Suprapubic skin (tissue), 4 donors: ENCODE results near the gene RAB8A.

Experiments used
- EP300 ChIP-seq: sonication (generic); formaldehyde crosslinking; IDR thresholded peaks from one replicate; pipeline ENCODE4 v1.6.1; 2017; ENCODE audit warnings: antibody characterized with exemption
- POLR2AphosphoS5 ChIP-seq, 3 donors: sonication (generic); formaldehyde crosslinking; IDR thresholded peaks; one replicate each; pipeline ENCODE4 v1.6.1; 2017; ENCODE audit warnings: antibody characterized with exemption in 3 of 3
- TF ChIP-seq, protein P1 (sequence below), 2 donors: fragments of 200-600 bp in 1 of 2; fragments of 450-650 bp in 1 of 2; sonication (generic) in 1 of 2; IDR thresholded peaks; one replicate each; pipeline ENCODE4 v1.5.1; 2016 to 2019; ENCODE audit warnings: antibody characterized with exemption in 2 of 2, mild to moderate bottlenecking in 1 of 2, moderate library complexity in 1 of 2

GRCh38 chr19:16124953-16125352 lies 13.3 kb downstream of the RAB8A start:
- TF ChIP-seq, protein P1, sequence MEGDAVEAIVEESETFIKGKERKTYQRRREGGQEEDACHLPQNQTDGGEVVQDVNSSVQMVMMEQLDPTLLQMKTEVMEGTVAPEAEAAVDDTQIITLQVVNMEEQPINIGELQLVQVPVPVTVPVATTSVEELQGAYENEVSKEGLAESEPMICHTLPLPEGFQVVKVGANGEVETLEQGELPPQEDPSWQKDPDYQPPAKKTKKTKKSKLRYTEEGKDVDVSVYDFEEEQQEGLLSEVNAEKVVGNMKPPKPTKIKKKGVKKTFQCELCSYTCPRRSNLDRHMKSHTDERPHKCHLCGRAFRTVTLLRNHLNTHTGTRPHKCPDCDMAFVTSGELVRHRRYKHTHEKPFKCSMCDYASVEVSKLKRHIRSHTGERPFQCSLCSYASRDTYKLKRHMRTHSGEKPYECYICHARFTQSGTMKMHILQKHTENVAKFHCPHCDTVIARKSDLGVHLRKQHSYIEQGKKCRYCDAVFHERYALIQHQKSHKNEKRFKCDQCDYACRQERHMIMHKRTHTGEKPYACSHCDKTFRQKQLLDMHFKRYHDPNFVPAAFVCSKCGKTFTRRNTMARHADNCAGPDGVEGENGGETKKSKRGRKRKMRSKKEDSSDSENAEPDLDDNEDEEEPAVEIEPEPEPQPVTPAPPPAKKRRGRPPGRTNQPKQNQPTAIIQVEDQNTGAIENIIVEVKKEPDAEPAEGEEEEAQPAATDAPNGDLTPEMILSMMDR (IDR thresholded peaks at IDR 0.05): no peak
- no peak for TF ChIP-seq POLR2AphosphoS5 (IDR thresholded peaks at IDR 0.05)
- TF ChIP-seq EP300: no peak
